NCI-H2029 (cell line): ENCODE measurements around the gene DCAF5.
"Not testable (repeated sequence)": the region's sequence is repeated elsewhere in the genome, so short reads cannot be mapped to it uniquely, and the experiment has no call there.

Source experiments
- DNase-seq: peaks from one replicate; lab custom pipeline; 2025; lab: John Stamatoyannopoulos, UW

The DCAF5 gene, protein sequence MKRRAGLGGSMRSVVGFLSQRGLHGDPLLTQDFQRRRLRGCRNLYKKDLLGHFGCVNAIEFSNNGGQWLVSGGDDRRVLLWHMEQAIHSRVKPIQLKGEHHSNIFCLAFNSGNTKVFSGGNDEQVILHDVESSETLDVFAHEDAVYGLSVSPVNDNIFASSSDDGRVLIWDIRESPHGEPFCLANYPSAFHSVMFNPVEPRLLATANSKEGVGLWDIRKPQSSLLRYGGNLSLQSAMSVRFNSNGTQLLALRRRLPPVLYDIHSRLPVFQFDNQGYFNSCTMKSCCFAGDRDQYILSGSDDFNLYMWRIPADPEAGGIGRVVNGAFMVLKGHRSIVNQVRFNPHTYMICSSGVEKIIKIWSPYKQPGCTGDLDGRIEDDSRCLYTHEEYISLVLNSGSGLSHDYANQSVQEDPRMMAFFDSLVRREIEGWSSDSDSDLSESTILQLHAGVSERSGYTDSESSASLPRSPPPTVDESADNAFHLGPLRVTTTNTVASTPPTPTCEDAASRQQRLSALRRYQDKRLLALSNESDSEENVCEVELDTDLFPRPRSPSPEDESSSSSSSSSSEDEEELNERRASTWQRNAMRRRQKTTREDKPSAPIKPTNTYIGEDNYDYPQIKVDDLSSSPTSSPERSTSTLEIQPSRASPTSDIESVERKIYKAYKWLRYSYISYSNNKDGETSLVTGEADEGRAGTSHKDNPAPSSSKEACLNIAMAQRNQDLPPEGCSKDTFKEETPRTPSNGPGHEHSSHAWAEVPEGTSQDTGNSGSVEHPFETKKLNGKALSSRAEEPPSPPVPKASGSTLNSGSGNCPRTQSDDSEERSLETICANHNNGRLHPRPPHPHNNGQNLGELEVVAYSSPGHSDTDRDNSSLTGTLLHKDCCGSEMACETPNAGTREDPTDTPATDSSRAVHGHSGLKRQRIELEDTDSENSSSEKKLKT

DNA sequence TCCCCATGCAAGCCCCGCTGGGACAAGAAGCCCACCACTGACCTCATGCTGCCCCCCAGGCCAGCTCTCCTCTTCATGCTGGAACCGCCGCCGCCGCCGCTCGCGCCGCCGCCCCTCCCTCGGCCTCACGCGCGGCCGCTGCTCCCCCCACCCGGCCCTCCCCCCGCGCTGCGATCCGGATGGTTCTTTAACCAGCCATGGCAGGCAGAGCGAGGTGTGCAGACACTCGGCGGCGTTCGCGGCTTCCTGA lies at the start of gene DCAF5:
TSS of gene DCAF5 (minus strand) at position 218 of the 250 bp plus-strand sequence. CDS start at position 77, 141 bp downstream.
- DNase-seq: no peak

DNA sequence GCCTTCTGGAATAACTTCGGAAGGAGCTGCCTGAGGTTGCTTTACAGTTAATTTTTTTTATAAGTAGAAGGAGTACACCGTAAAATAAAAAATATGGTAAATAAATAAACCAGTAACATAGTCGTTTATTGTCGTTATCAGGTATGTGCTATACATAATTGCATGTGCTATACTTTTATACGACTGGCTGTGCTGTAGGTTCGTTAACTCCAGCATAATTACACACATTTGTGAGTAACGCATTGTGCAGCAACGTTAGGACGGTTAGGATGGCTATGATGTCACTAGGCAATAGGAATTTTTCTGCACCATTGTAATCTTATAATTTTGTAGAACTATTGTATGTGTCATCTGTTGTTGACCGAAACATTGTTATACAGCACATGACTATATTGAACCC lies 46.9 kb upstream of the DCAF5 start:
- no peak for DNase-seq

DNA sequence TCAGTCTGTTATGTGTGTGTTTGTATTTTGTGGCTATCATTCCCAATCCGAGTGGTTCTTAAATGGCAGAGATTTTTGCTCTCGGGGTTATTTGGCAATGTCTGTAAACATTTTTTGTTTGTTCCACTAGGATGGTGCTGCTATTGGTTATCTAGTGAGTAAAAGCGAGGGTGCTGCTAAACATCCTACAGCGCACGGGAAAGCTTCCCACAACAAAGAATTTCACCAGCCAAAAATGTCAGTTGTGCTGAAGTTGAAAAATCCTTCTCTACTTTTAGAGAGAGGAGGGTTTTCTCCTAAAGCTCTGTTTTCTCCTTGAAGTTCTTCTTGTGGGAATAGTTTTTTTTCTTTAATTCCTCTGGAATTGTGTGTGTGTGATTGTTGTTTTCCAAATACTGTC lies 40.8 kb upstream of the DCAF5 start:
- no peak for DNase-seq

GRCh38 chr14:69191340-69192111 lies 38.6 kb upstream of the DCAF5 start, which contains the start of gene EXD2:
Gene EXD2, plus strand, starts transcription at chr14:69191498. Its CDS starts 17,973 bp downstream, at chr14:69209471.
- DNase-seq: peak; percentile 81

DNA sequence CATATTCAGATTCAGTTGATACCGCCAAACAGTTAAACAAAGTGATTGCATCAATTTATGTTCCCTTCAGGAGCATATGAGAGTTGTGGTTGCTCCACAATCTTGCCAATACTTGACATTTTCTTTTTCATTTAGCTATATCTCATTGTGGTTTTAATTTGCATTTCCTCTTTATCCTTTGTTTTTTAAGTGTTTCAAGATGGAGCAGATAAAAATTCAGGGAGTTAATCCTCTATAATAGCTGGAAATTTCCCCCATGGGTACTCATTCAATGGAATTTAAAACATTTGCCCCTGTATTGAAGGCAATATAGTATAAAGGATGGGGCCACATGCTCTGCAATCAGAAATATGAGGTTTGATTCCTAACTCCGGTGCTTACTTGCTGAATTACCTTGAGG lies 37.3 kb upstream of the DCAF5 start:
- DNase-seq: no peak

- no peak for DNase-seq
Observed at GRCh38 chr14:69183735-69184134, 30.8 kb upstream of the DCAF5 start.

DNA sequence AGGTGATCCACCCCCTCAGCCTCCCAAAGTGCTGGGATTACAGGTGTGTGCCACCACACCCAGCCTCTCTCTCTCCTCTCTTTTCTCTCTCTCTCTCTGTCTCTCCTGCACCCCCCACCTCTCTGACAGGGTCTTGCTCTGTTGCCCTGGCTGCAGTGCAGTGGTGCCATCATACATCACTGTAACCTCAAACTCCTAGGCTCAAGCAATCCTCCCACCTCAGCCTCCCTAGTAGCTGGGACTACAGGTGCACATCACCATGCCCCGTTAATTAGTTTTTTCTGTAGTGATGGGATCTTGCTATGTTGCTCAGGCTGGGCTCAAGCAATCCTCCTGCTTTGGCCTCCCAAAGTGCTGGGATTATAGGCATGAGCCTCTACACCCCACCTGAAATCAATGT lies 29.7 kb upstream of the DCAF5 start:
- DNase-seq: not testable (repeated sequence)

DNA sequence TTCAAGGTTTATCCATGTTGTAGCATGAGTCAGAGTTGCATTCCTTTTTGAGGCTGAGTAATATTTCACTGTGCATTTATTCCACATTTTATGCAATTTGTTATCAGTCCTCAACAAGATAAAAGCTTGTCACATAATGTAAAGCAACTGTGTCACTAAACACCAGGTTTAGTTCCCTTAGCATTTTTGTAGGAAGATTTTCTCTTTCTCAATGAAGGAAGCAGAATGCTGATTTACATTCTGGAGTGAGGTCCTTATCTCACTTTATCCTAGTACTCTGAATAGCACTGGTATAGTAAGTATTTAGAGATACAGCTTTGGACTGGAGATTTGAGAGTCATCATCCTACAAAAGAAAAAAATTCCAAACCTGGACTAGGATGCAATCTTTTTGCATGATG lies 28.6 kb upstream of the DCAF5 start:
- DNase-seq: no peak

- no peak for DNase-seq
Observed at GRCh38 chr14:69175130-69175529, 22.2 kb upstream of the DCAF5 start.

GRCh38 chr14:69171569-69171968 lies 18.6 kb upstream of the DCAF5 start:
- DNase-seq: no peak

DNA sequence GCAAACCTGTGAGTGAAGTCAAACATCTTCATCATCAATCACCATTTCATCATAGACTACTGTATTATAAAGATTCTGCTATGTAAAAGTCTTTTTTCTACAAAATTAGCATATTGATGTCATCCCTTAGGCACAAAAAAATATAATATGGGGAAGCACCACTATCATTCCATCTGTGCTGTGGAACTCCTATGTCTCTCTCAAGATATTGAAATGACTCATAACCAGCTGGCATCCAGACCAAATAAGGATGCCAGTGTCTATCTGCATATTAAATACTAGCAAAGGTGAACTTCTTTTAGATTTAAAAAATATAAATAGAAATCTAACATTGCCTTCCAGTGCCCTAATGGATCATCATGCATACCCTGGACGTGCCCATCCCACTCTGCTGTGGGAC lies 17.9 kb upstream of the DCAF5 start:
- DNase-seq: no peak

DNA sequence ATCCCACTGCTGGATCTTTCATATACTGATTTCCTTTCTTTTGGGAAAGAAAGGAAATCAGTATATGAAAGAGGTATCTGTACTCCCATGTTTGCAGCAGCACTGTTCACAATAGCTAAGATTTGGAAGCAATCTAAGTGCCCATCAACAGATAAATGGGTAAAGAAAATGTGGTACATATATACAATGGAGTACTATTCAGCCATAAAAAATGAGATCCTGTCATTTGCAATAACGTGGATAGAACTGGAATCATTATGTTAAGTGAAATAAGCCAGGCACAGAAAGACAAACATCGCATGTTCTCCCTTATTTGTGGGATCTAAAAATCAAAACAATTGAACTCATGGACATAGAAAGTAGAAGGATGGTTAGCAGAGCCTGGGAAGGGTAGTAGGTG lies 12.9 kb upstream of the DCAF5 start:
- DNase-seq: not testable (repeated sequence)

DNA sequence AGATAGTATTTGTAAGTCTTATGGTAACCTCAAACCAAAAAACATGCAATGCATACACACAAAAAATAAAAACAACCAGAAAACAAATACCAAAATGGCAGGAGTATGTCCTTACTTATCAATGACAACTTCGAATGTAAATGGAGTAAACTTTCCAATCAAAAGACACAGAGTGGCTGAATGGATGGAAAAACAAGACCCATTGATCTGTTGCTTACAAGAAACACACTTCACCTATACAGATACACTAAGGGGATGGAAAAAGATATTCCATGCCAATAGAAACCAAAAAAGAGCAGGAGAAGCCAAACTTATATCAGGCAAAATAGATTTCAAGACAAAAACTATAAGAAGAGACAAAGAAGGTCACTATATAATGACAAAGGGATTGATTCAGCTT lies 8.7 kb upstream of the DCAF5 start:
- no peak for DNase-seq

GRCh38 chr14:69156224-69156623 lies 3.3 kb upstream of the DCAF5 start:
- DNase-seq: no peak

DNA sequence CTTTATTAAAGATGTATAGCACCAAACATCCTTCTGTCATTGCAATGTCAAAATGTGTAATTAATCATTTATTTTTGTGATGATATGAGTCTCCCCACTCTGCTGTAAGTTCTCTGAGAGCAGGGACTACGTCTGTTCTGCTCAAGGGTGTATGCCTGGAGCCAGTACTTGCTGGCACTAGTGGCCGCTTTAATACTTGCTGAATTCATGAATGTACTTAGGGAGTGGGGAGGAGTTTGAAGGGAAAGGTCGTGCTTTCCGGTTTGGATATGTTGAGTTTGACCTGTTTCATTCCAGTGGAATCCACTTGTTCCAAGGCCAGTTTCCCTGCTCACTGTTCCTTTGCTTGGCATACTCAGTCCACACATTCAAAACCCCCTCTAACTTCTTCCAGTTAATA lies 1.9 kb upstream of the DCAF5 start:
- DNase-seq: no peak

DNA sequence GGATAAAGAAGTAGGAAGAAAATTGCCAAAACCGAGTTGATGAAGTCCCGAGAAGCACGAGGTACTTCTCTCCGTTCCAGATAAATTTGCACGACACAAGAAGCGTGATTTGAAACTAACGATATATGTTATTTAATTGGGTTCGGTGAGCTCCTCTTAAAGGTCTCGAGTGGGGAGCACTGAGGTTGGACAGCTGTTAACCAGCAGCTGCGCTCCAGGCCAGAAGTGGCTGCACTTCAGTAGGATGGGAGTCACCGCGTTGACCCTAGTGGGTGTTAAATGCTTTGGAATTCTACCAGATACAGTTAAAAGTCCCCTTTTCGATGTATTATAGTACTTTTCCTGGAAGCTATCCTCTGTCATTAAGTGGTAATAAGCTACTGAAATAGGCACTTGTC lies 953 bp upstream of the DCAF5 start:
- no peak for DNase-seq

DNA sequence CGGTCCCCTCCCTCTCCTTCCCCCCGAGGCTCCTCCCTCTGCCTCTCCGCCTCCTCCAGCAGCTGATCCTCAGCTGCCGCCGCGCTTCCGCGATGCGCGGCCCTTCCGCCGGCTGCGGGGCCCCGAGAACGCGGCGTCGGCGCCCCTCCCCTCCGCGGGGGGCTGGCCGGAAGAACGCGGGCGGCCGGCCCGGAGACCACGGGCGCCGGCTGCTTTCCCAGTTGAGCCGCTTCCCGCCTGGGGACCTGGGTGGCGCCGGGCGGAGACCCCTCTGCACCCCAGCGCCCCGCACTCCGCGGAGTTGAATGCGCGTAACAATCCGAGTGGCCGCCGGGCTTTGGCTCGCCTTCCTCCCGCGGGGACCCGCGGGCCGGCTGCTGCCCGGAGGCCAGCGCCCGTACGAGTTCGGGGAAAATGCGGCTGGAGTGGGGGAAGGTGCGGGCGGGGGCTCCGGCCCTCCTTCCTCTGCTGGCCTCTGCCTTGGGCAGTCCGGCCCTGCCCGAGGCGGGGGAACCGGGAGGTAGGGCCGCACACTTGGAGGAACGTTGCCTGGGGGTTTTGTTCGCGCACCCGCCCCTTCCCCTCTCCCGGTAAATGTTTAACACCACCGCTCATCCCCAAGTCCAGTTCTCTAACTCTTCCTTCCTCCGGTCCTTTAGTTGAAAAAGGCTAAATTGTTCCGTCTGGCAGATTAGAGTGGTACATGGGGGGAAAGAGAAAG lies 393 bp upstream of the DCAF5 start:
- DNase-seq: peak; percentile 71

GRCh38 chr14:69152181-69152901 lies 578 bp downstream of the DCAF5 start:
- peak; percentile 25 for DNase-seq

DNA sequence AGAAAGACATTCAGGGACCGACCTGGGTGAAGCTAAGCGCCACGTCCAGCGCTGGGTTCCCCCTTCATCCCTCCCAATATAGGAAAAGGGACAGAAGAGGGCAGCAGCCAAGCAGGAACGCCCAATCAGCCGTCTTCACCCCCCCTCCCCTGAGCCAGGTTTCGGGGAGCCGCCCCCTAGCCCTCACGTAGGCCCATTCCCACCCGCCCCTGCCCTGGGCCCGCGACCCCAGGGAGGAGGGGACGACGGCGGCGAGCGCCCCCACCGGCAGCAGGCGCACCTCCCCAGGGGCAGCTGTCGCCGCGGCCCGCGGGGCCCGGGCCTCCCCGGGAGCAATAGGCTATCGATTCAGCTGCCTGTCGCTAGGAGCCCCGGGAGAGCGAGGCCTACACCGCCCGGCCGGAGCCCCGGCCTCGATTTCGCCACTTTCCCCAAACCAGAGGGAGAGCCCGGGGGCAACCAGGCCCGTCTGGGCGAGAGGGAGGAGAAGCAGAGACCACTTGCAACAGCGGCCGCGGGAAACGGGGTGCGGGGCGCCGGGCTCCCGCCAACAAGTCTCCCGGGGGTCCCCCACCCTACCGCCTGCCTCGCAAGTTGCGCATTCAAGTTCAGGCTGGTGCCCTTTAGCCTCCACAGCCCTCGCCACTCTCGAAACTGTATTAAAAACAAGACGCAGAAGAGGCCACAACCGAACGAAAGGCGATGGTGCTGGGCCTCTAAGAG lies 1.3 kb downstream of the DCAF5 start:
- DNase-seq: peak; percentile 4

- DNase-seq: no peak
Observed at GRCh38 chr14:69149461-69150244, 3.3 kb downstream of the DCAF5 start.
